Activated B cell treated with CpG ODN at 0.5 μM for 24 hours (primary cell): ENCODE measurements around the gene NAA40. TPM values are rescaled to one million over a fixed set of nuclear protein-coding genes. Genes with fewer than 3 reads are reported as not detected.

ENCODE experiments used
- ATAC-seq: fragments of 200-7000 bp; cut with Tn5 transposase; one replicate; pipeline ENCODE4 v1.10.0; 2021; ENCODE audit warnings: low read depth, mild to moderate bottlenecking, moderate library complexity
- CTCF ChIA-PET: fragments of 350-600 bp; sonication (Branson Sonifier 250); formaldehyde crosslinking; loops from one replicate; lab custom pipeline; 2021; ENCODE audit warnings: antibody characterized with exemption; lab: Charles Lee
- POLR2A ChIA-PET: fragments of 350-600 bp; sonication (Branson Sonifier 250); formaldehyde crosslinking; loops from one replicate; lab custom pipeline; 2021; ENCODE audit warnings: antibody characterized with exemption; lab: Charles Lee
- DNase-seq: peaks from one replicate; pipeline ENCODE4 v3.0.0; 2022
- H3K27ac Mint-ChIP-seq: one replicate; pipeline ENCODE4 v1.8.0; 2020; ENCODE audit warnings: mixed read lengths
- H3K27me3 Mint-ChIP-seq: one replicate; pipeline ENCODE4 v1.8.0; 2021; ENCODE audit warnings: mixed read lengths
- H3K36me3 Mint-ChIP-seq: one replicate; pipeline ENCODE4 v1.8.0; 2021; ENCODE audit warnings: low read depth, mixed read lengths
- H3K4me1 Mint-ChIP-seq: one replicate; pipeline ENCODE4 v1.8.0; 2021; ENCODE audit warnings: mixed read lengths
- H3K4me3 Mint-ChIP-seq: one replicate; pipeline ENCODE4 v1.8.0; 2020; ENCODE audit warnings: mild to moderate bottlenecking, mixed read lengths
- H3K9me3 Mint-ChIP-seq: one replicate; pipeline ENCODE4 v1.8.0; 2020; ENCODE audit warnings: mixed read lengths
- intact Hi-C: fragments of 100-400 bp; cut with micrococcal nuclease; formaldehyde crosslinking; loops from one replicate; pipeline ENCODE4 v1.15.1; 2024
- total RNA-seq: library from RNA; stranded (reverse); gene quantifications from 2 replicates; pipeline ENCODE4 v1.2.3, GENCODE V29; 2022
- TF ChIP-seq, protein P1 (sequence below): fragments of 200-600 bp; IDR thresholded peaks from one replicate; pipeline ENCODE4 v1.8.0; 2022; ENCODE audit warnings: antibody characterized with exemption, mild to moderate bottlenecking

The NAA40 gene
- total RNA-seq, 1 donor from 2014 or later = 28.6 TPM

DNA sequence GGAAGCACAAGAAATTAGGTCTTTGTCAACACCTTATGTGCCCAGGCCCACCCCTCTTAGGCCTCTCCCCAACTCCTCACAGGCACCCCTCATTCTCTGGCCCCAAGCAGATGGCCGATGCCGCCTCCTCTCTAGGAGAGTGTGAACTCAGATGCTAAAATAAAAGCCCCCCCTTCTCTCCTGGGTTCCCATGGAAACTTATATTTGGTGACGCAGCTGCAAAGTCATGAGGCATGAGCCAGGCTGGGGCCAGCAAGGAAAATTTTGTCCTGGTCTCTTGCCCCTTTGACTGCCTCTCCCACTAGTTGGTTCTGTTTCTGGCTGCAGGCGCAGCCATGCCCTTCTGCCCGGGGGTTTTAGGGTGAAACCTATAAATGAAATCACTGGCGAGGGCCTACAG, 33.6 kb upstream of the NAA40 start:
- POLR2A ChIA-PET = no interaction called here
- TF ChIP-seq, protein P1, sequence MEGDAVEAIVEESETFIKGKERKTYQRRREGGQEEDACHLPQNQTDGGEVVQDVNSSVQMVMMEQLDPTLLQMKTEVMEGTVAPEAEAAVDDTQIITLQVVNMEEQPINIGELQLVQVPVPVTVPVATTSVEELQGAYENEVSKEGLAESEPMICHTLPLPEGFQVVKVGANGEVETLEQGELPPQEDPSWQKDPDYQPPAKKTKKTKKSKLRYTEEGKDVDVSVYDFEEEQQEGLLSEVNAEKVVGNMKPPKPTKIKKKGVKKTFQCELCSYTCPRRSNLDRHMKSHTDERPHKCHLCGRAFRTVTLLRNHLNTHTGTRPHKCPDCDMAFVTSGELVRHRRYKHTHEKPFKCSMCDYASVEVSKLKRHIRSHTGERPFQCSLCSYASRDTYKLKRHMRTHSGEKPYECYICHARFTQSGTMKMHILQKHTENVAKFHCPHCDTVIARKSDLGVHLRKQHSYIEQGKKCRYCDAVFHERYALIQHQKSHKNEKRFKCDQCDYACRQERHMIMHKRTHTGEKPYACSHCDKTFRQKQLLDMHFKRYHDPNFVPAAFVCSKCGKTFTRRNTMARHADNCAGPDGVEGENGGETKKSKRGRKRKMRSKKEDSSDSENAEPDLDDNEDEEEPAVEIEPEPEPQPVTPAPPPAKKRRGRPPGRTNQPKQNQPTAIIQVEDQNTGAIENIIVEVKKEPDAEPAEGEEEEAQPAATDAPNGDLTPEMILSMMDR = no peak
- Mint-ChIP-seq H3K9me3 (no peaks in the 10 kb centered on the region), H3K4me1 (no peaks in the 10 kb centered on the region), H3K36me3 (peaks cover 83% of the 10 kb centered on the region), H3K27me3 (no peaks in the 10 kb centered on the region), H3K27ac (no peak overlapping the region), H3K4me3 (no peak overlapping the region)
- no peak for DNase-seq
- ATAC-seq = no peak
- CTCF ChIA-PET = interaction anchor here (2.2 kb wide), 1 partner anchor 68 kb away, joined by 17 read pairs; the partner anchor contains the start of gene MARK2
- intact Hi-C loops = no loop called here

DNA sequence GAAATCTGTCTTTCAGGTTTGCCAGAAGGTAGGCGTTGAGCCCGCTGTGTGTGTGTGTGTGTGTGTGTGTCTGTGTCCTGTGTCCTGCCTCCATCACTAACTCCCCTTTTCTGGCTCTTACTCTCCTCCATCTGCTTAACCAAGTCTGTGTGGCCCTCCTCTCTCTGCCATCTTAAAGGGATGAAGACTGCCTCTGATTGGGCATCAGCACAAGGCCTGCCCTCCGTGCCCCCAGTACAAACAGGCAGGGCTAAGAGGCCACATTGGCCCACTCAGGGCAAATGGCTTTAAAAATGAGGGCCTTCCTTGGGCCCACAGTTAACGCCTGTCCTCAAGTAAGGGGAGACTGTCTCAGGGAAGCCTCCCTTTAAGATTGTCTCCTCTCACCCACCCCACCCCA, 32.7 kb upstream of the NAA40 start:
- Mint-ChIP-seq H3K36me3 (peaks cover 79% of the 10 kb centered on the region), H3K9me3 (no peaks in the 10 kb centered on the region), H3K4me3 (no peak overlapping the region), H3K4me1 (no peaks in the 10 kb centered on the region), H3K27ac (no peak overlapping the region), H3K27me3 (no peaks in the 10 kb centered on the region)
- TF ChIP-seq, protein P1 = no peak
- ATAC-seq (no peak), DNase-seq (no peak)
- ChIA-PET CTCF (interaction anchor here (0.7 to 2.2 kb wide), 4 partner anchors 16 to 68 kb away, joined by 3 to 17 read pairs (median 4); partner anchors contain the start of gene MARK2), POLR2A (no interaction called here)
- intact Hi-C loops = loop anchor here (1.0 kb wide), 1 partner anchor 69 kb away; no protein-coding TSS in a partner anchor

DNA sequence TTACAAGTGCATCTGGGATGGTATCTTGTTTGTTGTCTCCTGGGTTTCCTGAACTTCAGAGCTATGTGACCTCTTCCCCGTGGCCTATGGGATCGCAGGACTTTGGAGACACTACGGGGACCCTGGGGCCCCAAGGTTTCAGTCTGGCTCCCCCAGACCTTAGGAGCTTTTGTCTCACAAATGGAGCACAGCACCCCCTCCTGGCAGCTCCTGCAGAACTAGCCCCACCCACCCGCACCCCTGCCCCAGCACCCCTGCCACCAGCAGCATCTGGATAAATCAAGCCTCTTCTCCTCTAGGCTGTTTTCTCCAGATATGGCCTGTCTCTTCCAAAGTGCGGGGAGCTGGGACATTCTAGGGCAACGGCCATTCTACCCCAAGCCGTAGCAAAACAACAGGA, 32.2 kb upstream of the NAA40 start:
- no peak overlapping the region for H3K27ac Mint-ChIP-seq
- H3K4me3 Mint-ChIP-seq = no peak overlapping the region
- no peak for DNase-seq
- no peaks in the 10 kb centered on the region for H3K27me3 Mint-ChIP-seq
- peaks cover 74% of the 10 kb centered on the region for H3K36me3 Mint-ChIP-seq
- POLR2A ChIA-PET = no interaction called here
- TF ChIP-seq, protein P1 = no peak
- peak; percentile 40 for ATAC-seq
- H3K9me3 Mint-ChIP-seq = no peaks in the 10 kb centered on the region
- H3K4me1 Mint-ChIP-seq = no peaks in the 10 kb centered on the region
- CTCF ChIA-PET = interaction anchor here (0.7 to 2.2 kb wide), 4 partner anchors 16 to 69 kb away, joined by 3 to 17 read pairs (median 4); partner anchors contain the start of gene MARK2
- intact Hi-C loops = loop anchor here (1.0 kb wide), 1 partner anchor 69 kb away; no protein-coding TSS in a partner anchor

DNA sequence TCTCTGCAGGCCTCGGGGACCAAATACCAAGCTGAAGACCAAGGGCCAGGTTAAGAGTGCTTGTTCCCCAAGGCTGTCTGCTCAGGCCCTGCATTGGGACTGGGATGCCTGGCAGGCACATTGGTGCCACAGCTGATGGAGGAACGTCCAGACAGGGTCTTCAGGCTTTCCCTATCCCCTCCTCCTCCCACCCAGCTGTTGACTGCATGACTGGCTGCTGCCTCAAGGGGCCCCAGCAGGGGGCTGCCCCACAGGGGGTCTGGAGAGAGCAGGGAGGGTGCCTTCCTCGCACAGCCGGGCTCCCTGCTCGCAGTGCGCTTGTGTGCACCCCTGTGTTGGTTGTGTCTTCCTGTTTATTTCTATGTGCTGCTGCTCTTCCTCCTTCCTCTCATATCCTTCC, 31.7 kb upstream of the NAA40 start:
- CTCF ChIA-PET = interaction anchor here (0.6 to 2.2 kb wide), 5 partner anchors 24 to 244 kb away, joined by 3 to 17 read pairs (median 4); partner anchors contain the start of gene MARK2
- TF ChIP-seq, protein P1 = no peak
- POLR2A ChIA-PET = no interaction called here
- no peaks in the 10 kb centered on the region for H3K27me3 Mint-ChIP-seq
- DNase-seq (no peak), ATAC-seq (no peak)
- no peak overlapping the region for H3K4me3 Mint-ChIP-seq
- H3K9me3 Mint-ChIP-seq = no peaks in the 10 kb centered on the region
- H3K36me3 Mint-ChIP-seq = peaks cover 70% of the 10 kb centered on the region
- intact Hi-C loops = no loop called here
- H3K4me1 Mint-ChIP-seq = no peaks in the 10 kb centered on the region
- H3K27ac Mint-ChIP-seq = no peak overlapping the region

DNA sequence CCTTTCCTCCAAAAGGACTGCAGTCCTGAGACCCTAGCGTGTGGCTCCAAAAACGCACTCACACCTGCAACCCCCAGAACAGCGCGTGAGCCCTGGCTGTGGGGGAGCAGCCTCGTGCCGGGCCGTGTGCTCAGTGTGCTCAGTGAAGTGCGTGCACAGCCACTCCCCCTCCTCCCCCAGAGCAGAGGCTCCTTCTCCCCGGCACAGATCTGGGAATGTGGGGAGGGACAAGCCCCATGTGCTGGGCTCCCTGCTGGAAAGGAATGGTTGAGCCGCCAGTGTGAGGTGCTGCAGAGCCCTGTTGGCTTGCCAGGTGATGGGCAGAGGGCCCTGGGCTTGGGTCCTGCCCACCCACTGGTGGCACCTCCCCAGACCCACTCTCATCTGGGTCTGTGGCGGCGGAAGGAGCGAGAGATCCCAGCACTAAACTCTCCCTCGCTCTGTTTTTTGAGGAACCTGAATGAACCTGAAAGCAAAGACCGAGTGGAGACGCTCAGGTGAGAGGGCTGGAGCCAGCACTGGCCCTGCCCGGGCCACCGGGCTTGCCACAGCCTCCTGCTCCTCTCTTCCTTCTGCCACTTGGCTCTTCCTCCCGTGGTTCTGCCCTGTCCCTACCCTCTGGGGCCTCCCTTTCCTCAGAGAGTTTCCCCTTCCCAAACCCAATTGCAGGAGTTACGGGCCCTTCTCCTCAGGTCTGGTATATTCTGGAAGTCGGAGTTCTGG, 30.8 kb upstream of the NAA40 start:
- Mint-ChIP-seq H3K27ac (no peak overlapping the region), H3K4me3 (no peak overlapping the region), H3K27me3 (no peaks in the 10 kb centered on the region), H3K9me3 (no peaks in the 10 kb centered on the region), H3K36me3 (peaks cover 62% of the 10 kb centered on the region), H3K4me1 (no peaks in the 10 kb centered on the region)
- ChIA-PET CTCF (interaction anchor here (0.6 to 1.0 kb wide), 2 partner anchors 63 to 245 kb away, joined by 3 to 4 read pairs; no protein-coding TSS in a partner anchor), POLR2A (no interaction called here)
- intact Hi-C loops = no loop called here
- ATAC-seq = no peak
- TF ChIP-seq, protein P1 = no peak
- DNase-seq = no peak
